Stomach (tissue), 9 donors: ENCODE results near the gene BRD7. TPM values are rescaled to one million over a fixed set of nuclear protein-coding genes. Genes with fewer than 3 reads are reported as not detected.

Experiments used
- DNase-seq, 2 donors: peaks; one replicate each; pipeline versions ENCODE4 v3.0.0 to v3.0.0-alpha.2; 2013 to 2019
- H3K27ac ChIP-seq, 5 donors: fragments of 200-600 bp in 4 of 5; sonication (generic) in 4 of 5; one replicate each; pipeline ENCODE4 v1.5.1; 2013 to 2019; ENCODE audit warnings: mild to moderate bottlenecking in 1 of 5, moderate library complexity in 1 of 5
- H3K27me3 ChIP-seq, 3 donors: fragments of 200-600 bp; sonication (generic); one replicate each; pipeline ENCODE4 v1.5.1; 2017 to 2019; ENCODE audit warnings: mixed run types in 1 of 3
- H3K36me3 ChIP-seq, 4 donors: fragments of 200-600 bp; sonication (generic); 1 replicate in 3 of 4; 2 replicates in 1 of 4; pipeline ENCODE4 v1.5.1; 2016 to 2019
- H3K4me1 ChIP-seq, 4 donors: fragments of 200-600 bp; sonication (generic); one replicate each; pipeline ENCODE4 v1.5.1; 2016 to 2019
- H3K4me3 ChIP-seq, 4 donors: fragments of 200-600 bp; sonication (generic) in 3 of 4; one replicate each; pipeline ENCODE4 v1.5.1; 2016 to 2019; ENCODE audit warnings: mild to moderate bottlenecking in 1 of 4
- H3K9me3 ChIP-seq, 4 donors: fragments of 200-600 bp; sonication (generic); one replicate each; pipeline ENCODE4 v1.5.1; 2016 to 2019
- EP300 ChIP-seq: sonication (generic); formaldehyde crosslinking; IDR thresholded peaks from one replicate; pipeline ENCODE4 v1.6.1; 2017; ENCODE audit warnings: antibody characterized with exemption
- POLR2A ChIP-seq, 4 donors: fragments of 450-650 bp; IDR thresholded peaks; one replicate each; pipeline ENCODE4 v1.6.1; 2016; ENCODE audit warnings: antibody characterized with exemption in 4 of 4, control low read depth in 2 of 4, mild to moderate bottlenecking in 1 of 4, moderate library complexity in 1 of 4
- POLR2AphosphoS5 ChIP-seq, 3 donors: sonication (generic); formaldehyde crosslinking; IDR thresholded peaks; one replicate each; pipeline ENCODE4 v1.6.1; 2016; ENCODE audit warnings: antibody characterized with exemption in 3 of 3
- WGBS, 5 donors: extraction: QIAGEN DNeasy Blood & Tissue Kit in 3 of 5; methylation state at CpG; one replicate each; pipeline versions ENCODE4 v1.1.5 to v1.1.7; 2013 to 2018; 5-methylcytosine and 5-hydroxymethylcytosine counted together
- intact Hi-C: fragments of 100-400 bp; cut with DNase I; formaldehyde crosslinking; loops from one replicate; pipeline ENCODE4 v1.15.1; 2023; ENCODE audit warnings: low total_unique reads
- polyA plus RNA-seq, 3 donors: library from polyadenylated mRNA; stranded (reverse); fragments of 200-250 nt; gene quantifications; one replicate each; pipeline ENCODE4 v1.2.3, GENCODE V29; 2013
- total RNA-seq, 5 donors: library from RNA; depleted of rRNA; stranded (reverse); fragments of >200 nt; gene quantifications; one replicate each; pipeline versions ENCODE4 v1.1.0 to v1.2.3, GENCODE V29; 2014 to 2016
- TF ChIP-seq, protein P1 (sequence below), 7 experiments: fragments of 450-650 bp in 4 of 7; fragments of 200-600 bp in 3 of 7; sonication (generic) in 3 of 7; IDR thresholded peaks; one replicate each; pipeline ENCODE4 v1.5.1; 2016 to 2019; ENCODE audit warnings: antibody characterized with exemption in 7 of 7, control low read depth in 2 of 7, mild to moderate bottlenecking in 1 of 7
- donor health status: healthy with polysubstance abuse.
- donor health status: Bipolar disorder and iron deficiency.
- donor health status: healthy.

Gene BRD7
- total and polyA plus RNA-seq, 8 donors: 9.3 to 71.8 (median 37.3) TPM

DNA sequence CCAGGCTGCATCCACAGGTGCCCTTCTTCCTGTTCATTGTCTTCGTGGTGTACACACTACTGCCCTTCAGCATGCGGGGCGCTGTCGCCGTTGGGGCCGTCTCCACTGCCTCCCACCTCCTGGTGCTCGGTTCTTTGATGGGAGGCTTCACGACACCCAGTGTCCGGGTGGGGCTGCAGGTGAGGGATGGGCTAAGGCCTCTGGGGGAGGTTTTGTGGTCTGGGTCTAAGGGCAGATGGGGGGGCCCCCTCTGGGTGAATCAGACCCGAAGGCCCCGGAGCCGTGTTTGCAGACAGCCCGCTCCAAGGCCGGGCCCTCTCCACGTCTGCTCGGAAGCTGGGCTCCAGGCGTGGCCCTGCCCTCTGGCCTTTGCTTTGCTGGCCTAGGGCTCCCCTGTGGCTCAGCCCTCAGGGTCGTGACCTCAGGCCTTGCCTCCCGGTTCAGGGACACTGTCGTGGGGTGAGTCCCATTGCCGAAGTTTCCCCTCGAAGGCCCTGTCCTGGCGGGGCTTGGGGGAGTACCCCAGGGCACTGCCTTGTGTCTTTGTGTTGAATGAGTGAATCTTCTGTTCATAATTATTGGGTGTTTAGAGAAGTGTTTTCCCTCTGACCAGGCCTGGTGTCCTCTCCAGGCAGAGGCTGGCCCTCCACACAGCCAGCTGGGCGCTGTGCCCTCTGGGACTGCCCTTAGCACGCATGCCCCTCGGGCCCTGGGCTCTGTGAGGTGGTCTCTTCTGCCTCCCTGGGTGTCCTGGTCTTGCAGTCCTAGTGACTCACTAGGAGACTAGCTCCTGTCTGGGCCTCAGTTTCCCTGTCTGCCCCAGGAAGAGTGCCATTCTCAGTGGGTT, 76.8 kb downstream of the BRD7 start:
- no peak for TF ChIP-seq EP300
- WGBS, 5 donors: 84 to 92% (median 86%) methylated on average over 13 to 26 of the region's 26 CpGs
- no peaks in the 10 kb centered on the region for H3K4me1 ChIP-seq
- no peak overlapping the region for H3K4me3 ChIP-seq
- no peaks in the 10 kb centered on the region for H3K27me3 ChIP-seq
- intact Hi-C loops: no loop called here
- peaks cover 11 to 73% (median 43%) of the 10 kb centered on the region in 4 donors for H3K36me3 ChIP-seq
- DNase-seq: no peak
- H3K27ac ChIP-seq: no peak overlapping the region
- H3K9me3 ChIP-seq: no peaks in the 10 kb centered on the region

DNA sequence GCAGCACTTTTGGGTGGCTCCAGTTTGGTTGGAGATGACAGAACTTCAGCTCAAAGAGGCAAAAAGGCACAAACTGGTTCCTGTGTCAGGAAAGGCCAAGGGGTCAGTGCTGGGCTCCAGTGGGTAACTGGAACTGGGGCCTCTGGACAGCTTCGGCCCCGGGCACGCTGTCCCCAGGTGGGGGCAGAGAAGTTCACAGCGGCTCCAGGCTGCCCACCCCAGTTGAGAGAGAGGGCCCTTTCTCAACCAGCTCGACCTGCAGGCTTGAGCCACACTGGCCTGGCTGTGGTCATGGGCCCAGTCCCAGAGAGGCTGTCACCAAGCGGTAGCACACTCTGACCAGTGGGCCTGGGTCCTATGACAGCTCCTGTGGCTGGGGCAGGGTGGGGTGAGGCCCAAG, 77.9 kb downstream of the BRD7 start:
- TF ChIP-seq, protein P1, sequence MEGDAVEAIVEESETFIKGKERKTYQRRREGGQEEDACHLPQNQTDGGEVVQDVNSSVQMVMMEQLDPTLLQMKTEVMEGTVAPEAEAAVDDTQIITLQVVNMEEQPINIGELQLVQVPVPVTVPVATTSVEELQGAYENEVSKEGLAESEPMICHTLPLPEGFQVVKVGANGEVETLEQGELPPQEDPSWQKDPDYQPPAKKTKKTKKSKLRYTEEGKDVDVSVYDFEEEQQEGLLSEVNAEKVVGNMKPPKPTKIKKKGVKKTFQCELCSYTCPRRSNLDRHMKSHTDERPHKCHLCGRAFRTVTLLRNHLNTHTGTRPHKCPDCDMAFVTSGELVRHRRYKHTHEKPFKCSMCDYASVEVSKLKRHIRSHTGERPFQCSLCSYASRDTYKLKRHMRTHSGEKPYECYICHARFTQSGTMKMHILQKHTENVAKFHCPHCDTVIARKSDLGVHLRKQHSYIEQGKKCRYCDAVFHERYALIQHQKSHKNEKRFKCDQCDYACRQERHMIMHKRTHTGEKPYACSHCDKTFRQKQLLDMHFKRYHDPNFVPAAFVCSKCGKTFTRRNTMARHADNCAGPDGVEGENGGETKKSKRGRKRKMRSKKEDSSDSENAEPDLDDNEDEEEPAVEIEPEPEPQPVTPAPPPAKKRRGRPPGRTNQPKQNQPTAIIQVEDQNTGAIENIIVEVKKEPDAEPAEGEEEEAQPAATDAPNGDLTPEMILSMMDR (IDR thresholded peaks at IDR 0.05): no peak
- H3K4me3 ChIP-seq: no peak overlapping the region
- no peaks in the 10 kb centered on the region for H3K4me1 ChIP-seq
- no peak overlapping the region for H3K27ac ChIP-seq
- no peaks in the 10 kb centered on the region for H3K9me3 ChIP-seq
- 92 to 96% (median 95%) methylated on average over 3 to 6 of the region's 6 CpGs for WGBS, 5 donors
- intact Hi-C loops: no loop called here
- no peaks in the 10 kb centered on the region for H3K27me3 ChIP-seq
- peaks cover 11 to 71% (median 39%) of the 10 kb centered on the region in 4 donors for H3K36me3 ChIP-seq
- no peak for DNase-seq

DNA sequence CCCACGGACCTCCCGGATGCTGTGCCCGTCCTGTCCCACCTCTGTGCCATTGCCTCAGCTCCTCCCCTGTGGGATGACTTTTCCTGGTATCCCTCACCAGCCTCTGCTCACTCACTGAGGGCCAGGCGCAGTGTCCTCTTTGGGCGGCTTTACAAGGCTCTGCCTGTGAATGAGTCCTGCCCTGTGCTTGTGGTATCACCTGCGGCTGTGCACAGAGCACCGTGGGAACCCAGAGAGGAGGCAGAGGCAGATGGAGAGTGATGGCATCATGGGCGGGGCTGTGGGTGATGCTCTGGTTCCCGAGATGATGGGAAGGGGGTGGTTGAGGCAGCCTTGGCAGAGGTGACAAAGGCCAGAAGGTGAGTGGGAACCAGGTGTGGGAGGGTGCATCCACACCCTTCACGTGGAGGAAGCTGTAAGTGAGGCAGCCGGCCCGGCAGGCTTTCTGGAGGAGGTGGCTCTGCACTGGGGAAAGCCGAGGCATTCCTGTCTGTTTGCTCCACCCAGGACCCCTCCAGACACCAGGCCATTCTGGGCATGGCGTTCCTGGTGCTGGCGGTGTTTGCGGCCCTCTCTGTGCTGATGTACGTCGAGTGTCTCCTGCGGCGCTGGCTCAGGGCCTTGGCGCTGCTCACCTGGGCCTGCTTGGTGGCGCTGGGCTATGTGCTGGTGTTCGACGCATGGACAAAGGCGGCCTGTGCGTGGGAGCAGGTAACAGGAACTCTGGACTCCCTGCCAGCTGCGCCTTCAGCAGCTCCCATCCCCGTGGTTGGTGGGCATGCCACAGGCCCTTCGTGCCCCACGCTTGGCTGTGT, 78.6 kb downstream of the BRD7 start:
- no peaks in the 10 kb centered on the region for H3K9me3 ChIP-seq
- no peaks in the 10 kb centered on the region for H3K27me3 ChIP-seq
- H3K36me3 ChIP-seq: peaks cover 11 to 66% (median 36%) of the 10 kb centered on the region in 4 donors
- TF ChIP-seq EP300 (no peak), POLR2A (IDR thresholded peaks at IDR 0.05) (no peak), POLR2AphosphoS5 (IDR thresholded peaks at IDR 0.05) (no peak)
- TF ChIP-seq, protein P1 (IDR thresholded peaks at IDR 0.05): no peak
- no peak for DNase-seq
- intact Hi-C loops: no loop called here
- H3K4me1 ChIP-seq: peaks cover 0 to 4% (median 0%) of the 10 kb centered on the region in 4 donors
- no peak overlapping the region for H3K27ac ChIP-seq
- no peak overlapping the region for H3K4me3 ChIP-seq
- WGBS, 5 donors: 85 to 92% (median 91%) methylated on average over 17 to 30 of the region's 30 CpGs

DNA sequence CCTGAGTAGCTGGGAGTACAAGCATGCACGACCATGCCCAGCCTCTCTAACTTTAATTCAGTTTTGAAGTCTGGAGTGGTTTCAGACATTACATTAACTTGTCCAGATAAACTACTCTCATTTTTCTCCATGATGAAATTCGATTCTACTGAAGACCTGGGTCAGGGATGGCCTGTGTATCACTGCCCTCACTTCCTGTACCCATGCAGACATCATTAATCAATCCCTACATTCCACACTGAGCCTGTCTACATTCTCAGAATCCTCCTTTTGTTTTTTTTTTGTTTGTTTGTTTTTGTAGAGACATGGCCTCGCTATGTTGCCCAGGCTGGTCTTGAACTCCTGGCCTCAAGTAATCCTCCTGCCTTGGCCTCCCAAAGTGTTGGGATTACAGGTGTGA, 79.9 kb downstream of the BRD7 start:
- 75 to 86% (median 83%) methylated on average over 3 of the region's 3 CpGs for WGBS, 5 donors
- H3K27me3 ChIP-seq: no peaks in the 10 kb centered on the region
- H3K36me3 ChIP-seq: peaks cover 11 to 53% (median 27%) of the 10 kb centered on the region in 4 donors
- no peak for DNase-seq
- H3K27ac ChIP-seq: no peak overlapping the region
- peaks cover 6 to 16% (median 8%) of the 10 kb centered on the region in 4 donors for H3K4me1 ChIP-seq
- no peak for TF ChIP-seq POLR2AphosphoS5 (IDR thresholded peaks at IDR 0.05)
- TF ChIP-seq EP300: no peak
- TF ChIP-seq POLR2A (IDR thresholded peaks at IDR 0.05): no peak
- TF ChIP-seq, protein P1 (IDR thresholded peaks at IDR 0.05): no peak
- no peak overlapping the region for H3K4me3 ChIP-seq
- H3K9me3 ChIP-seq: no peaks in the 10 kb centered on the region
- intact Hi-C loops: no loop called here
